HG03342 (cell line): Measurements from ENCODE around the gene LMAN2L.

Source experiments
- ATAC-seq: cut with Tn5 transposase; IDR thresholded peaks from one replicate; pipeline ENCODE4 v1.9.1; 2021; ENCODE audit warnings: mild to moderate bottlenecking, moderate library complexity; ENCODE audit not compliant: unreplicated experiment

Gene LMAN2L

GRCh38 chr2:96739633-96740428 lies at the start of gene LMAN2L:
Gene LMAN2L (minus strand): TSS chr2:96740064. CDS start chr2:96740040, 24 bp downstream.
- peak; percentile 99 for ATAC-seq

GRCh38 chr2:96789245-96789617 lies 49.4 kb upstream of the LMAN2L start:
- no peak for ATAC-seq

- ATAC-seq, result no peak
Observed at GRCh38 chr2:96788442-96789244, 48.8 kb upstream of the LMAN2L start.

- ATAC-seq, result no peak
Observed at GRCh38 chr2:96787411-96787810, 47.5 kb upstream of the LMAN2L start.

DNA sequence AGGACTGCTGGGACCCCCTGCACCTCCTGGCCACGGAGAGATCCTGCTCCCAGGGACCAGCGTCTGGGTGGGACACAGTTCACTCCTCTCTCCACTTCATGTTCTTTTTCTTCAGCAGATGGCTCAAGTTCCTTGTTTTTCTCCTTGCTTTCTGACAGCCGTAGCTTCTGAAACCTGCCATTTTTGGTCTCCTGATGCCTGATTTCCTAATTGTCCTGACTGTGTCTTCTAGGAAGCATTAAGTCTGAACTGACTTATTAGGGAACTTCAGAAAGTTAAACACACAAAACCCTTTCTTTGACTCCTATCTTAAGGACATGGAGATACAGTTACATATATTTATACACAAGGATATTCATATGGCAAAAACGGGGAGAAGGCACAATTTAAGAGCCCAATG lies 43.5 kb upstream of the LMAN2L start:
- ATAC-seq, result no peak

GRCh38 chr2:96775160-96775559 lies 35.3 kb upstream of the LMAN2L start:
- ATAC-seq, result no peak

DNA sequence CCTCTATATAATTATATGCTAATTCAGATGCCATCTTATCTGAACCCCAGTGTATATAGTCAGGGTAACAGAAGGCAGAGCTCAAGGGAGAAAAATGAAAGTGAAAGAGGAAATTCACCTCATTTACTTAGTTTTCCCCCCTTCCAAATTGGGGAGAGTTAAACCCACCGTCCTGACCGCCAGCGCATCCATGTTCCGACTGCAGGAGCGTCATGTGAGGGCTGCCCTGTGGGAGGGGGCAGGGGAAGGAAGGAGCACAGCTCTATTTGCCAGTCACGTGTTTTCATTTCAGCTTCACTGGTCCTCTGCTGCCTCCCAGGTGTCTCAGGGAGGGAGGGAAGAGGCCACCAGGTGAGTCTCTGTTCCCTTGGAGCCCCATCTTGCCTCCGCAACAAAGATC lies 34.1 kb upstream of the LMAN2L start:
- no peak for ATAC-seq

DNA sequence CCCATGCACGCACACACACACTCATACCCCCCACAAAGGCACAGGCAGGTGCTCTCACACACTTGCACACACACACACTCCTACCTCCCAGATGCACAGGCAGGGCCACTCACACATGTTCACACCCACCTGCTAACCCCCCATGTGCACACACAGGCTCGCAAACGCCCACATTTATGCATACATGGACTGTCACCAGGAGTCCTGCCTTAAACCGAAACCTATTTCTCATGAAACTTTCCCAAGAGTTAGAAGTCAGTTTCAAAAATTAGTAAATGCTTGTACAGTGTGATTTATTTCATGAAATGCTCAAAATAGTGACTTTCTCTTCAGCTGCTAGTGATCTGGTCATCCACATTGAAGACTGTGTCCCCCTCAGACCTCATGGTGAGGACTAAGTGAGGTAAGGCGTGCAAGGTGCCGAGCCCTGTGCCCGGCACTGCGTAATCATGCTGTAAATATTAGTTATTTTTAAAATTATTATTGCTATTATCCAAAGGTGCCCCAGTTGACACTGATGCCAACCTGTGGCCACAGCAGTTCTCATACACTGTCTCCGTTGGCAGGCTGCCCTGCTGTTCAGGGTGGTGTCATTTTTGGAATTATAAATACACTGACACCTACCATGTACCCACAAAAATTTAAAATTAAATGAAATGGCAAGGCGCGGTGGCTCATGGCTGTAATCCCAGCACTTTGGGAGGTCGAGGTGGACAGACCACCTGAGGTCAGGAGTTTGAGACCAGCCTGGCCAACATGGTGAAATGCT lies 33.2 kb upstream of the LMAN2L start:
- no peak for ATAC-seq

- ATAC-seq, result no peak
Observed at GRCh38 chr2:96771796-96772618, 32.1 kb upstream of the LMAN2L start.

- ATAC-seq, result no peak
Observed at GRCh38 chr2:96770442-96771202, 30.8 kb upstream of the LMAN2L start.

DNA sequence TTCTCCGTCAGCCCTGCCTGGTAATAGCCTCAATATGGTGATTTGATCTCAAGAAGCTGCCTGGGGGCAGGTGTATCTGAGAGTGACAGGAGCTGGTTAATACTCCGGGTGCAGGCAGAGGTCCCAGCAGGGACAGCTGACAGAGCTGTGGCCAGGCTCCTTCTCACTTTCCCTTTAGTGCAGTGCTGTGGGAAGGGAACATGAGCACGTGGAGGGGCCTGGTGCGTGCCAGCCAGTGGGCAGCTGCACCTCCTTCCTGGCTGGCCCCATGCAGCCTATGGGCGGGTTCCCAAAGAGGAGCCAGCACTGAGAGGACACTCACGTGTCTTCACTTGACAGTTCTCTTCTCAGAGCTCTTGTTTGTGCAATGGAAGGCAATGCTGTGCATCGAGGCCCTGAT lies 29.9 kb upstream of the LMAN2L start:
- no peak for ATAC-seq

DNA sequence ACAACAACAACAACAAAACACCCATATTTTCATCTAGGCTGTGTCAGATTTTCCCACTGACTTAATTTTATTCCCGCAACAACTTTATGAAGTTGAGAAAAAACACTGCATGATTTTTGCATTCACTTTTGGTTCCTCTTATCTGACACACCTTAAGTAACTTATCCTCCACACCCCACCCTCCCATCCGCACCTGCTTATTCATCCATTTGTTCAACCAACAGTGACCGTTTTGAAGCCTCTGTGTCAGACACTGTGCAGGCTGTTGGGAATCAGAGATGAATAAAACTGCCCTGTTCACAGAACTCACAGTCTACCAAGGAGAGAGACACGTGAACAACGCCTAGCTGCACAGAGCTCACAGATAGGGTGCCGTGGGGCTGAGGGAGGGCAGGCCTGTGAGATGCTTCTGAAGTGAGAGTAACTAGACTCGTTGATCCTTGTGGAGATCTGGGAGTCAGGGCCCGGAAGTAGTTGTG lies 28.3 kb upstream of the LMAN2L start:
- ATAC-seq, result peak; percentile 43

- ATAC-seq, result no peak
Observed at GRCh38 chr2:96767135-96767871, 27.4 kb upstream of the LMAN2L start.

DNA sequence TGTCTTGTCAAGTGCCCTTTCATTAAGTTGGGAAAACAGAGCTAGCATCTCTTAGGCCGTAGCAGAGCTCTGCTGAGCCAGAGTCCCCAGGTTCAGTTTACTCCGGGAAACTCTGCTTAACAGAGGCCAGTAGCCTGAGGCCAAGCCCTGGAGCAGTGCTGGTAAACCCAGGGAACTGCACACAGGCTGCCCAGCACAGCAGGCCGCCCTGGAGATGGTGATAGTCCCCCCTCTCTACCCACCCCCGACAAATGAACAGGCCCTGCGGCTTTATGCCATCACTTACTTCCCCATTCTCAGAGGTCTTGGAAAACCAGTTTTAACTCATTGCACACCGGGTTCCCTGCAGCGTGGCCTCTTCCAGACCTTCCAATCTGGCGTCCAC lies 24.4 kb upstream of the LMAN2L start:
- ATAC-seq, result no peak

DNA sequence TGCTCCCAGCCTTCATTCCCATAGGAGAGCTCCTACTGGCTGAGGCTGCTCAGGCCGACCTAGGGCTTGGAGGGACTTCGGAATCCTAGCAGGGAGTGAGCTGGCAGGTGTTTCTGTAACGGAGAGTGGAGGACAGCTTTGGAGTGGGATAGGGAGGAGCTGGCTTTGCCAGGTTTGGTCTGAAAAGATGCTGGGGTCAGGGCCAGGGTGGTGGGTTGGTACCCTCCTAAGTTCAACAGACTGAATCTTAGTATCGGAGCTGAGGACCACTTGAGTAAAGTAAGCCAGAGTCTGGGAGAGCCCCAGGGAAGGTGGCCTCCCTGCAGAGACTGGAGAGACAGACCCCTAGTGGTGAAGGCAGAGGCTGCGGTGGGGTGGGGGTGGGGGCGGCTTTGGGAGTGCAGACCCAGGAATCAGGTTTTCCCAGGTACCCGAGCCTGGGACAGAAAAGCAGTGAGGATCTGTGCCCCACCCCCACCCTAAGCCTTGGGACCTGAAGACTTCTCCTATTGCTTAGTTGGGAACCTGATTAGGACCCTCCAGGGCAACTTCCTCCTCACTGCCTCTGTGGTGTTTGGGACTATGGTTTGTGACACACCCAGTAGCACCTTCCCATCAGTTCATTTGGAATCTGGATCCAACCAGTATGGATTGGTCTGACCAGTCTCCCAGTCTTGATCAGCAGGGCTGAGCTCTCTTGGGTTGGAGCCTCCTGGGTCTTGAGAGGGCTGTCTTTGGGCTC lies 23.8 kb upstream of the LMAN2L start:
- no peak for ATAC-seq

- ATAC-seq, result no peak
Observed at GRCh38 chr2:96762529-96763311, 22.9 kb upstream of the LMAN2L start.

DNA sequence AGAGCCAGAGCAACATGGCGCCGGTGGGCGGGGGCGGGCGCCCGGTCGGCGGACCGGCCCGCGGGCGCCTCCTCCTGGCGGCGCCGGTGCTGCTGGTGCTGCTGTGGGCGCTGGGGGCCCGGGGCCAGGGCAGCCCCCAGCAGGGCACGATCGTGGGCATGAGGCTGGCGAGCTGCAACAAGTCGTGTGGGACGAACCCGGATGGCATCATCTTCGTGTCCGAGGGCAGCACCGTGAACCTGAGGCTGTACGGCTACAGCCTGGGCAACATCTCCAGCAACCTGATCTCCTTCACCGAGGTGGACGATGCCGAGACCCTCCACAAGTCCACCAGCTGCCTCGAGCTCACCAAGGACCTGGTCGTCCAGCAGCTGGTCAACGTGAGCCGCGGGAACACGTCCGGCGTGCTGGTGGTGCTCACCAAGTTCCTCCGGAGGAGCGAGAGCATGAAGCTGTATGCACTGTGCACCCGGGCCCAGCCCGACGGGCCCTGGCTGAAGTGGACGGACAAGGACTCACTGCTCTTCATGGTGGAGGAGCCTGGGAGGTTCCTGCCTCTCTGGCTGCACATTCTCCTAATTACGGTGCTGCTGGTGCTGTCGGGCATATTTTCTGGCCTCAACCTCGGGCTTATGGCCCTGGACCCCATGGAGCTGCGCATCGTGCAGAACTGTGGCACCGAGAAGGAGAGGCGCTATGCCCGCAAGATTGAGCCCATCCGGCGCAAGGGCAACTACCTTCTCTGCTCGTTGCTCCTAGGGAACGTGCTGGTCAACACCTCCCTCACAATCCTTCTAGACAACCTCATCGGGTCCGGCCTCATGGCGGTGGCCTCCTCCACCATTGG lies 21.3 kb upstream of the LMAN2L start:
- ATAC-seq, result peak; percentile 2
